C4-2B (cell line): ENCODE data around the gene C5orf47.

Experiments used
- CTCF ChIP-seq: fragments of 450-650 bp; conservative IDR thresholded peaks from 2 replicates; pipeline ENCODE4 v1.5.1; 2017; ENCODE audit warnings: mild to moderate bottlenecking
- ZFX ChIP-seq: fragments of 450-650 bp; IDR thresholded peaks from 2 replicates; pipeline ENCODE4 v1.6.1; 2017

DNA sequence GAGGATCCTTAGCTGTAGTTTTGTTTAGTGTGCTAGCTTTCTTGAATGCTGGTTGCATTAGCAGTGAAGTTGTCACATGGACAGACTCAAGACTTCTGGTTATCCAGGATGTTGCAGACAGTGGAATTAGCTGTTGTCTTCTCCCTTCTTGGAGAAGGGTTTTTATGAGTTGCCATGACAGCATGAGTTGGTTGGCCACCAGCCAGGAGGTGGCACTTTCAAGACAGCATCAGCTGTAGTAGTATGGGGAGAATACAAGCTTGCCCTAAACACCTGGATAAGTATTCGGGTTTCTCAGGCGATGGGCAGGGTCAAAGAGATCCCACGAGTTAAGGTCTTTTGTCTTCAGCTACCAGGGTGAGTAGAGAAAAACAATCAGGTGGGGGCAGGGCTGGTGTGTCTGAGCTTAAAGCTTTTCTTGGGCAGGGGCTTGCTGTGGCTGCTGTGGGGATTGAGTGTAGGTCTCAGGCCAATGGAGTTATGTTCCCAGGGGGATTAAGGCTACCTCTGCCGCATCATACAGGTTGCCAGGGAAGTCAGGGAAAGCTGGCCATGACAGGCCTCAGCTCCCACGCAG lies 7.7 kb upstream of the C5orf47 start:
- no peak for TF ChIP-seq CTCF
- no peak for TF ChIP-seq ZFX
